ENCODE measurements around the gene COMMD9.

- TF ChIP-seq, protein P1, sequence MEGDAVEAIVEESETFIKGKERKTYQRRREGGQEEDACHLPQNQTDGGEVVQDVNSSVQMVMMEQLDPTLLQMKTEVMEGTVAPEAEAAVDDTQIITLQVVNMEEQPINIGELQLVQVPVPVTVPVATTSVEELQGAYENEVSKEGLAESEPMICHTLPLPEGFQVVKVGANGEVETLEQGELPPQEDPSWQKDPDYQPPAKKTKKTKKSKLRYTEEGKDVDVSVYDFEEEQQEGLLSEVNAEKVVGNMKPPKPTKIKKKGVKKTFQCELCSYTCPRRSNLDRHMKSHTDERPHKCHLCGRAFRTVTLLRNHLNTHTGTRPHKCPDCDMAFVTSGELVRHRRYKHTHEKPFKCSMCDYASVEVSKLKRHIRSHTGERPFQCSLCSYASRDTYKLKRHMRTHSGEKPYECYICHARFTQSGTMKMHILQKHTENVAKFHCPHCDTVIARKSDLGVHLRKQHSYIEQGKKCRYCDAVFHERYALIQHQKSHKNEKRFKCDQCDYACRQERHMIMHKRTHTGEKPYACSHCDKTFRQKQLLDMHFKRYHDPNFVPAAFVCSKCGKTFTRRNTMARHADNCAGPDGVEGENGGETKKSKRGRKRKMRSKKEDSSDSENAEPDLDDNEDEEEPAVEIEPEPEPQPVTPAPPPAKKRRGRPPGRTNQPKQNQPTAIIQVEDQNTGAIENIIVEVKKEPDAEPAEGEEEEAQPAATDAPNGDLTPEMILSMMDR (IDR thresholded peaks at IDR 0.05), result no peak
- no peak for TF ChIP-seq EZH2 (IDR thresholded peaks at IDR 0.05; ENCODE audit: borderline replicate concordance, insufficient read depth, low read depth, low read length, poor library complexity, severe bottlenecking)
Measured at GRCh38 chr11:36274414-36274813, 14.8 kb downstream of the COMMD9 start.
